Body of pancreas (tissue), 4 donors: ENCODE measurements around the gene SELENOF. TPM values are rescaled to one million over a fixed set of nuclear protein-coding genes. Genes with fewer than 3 reads are reported as not detected.
A peak's percentile ranks its signal among the peaks of the same experiment; 100 is the strongest.

ENCODE experiments used
- ATAC-seq: fragments of 150-250 bp; one replicate; pipeline ENCODE4 v1.9.1; 2016
- DNase-seq, 4 donors: peaks; one replicate each; pipeline ENCODE4 v3.0.0-alpha.2; 2019
- H3K27ac ChIP-seq, 4 donors: fragments of 200-600 bp; sonication (generic); 1 replicate in 3 of 4; 2 replicates in 1 of 4; pipeline versions ENCODE4 v1.5.1 to v1.6.1; 2016 to 2019; ENCODE audit warnings: mild to moderate bottlenecking in 1 of 4, mixed read lengths in 1 of 4, moderate library complexity in 1 of 4
- H3K27me3 ChIP-seq, 2 donors: fragments of 200-600 bp; sonication (generic); one replicate each; pipeline ENCODE4 v1.6.0; 2016; ENCODE audit warnings: mild to moderate bottlenecking in 1 of 2
- H3K36me3 ChIP-seq, 2 donors: fragments of 200-600 bp; sonication (generic); replicated peaks in 1 of 2; 2 replicates each; pipeline ENCODE4 v1.5.1; 2016; ENCODE audit warnings: low read depth in 2 of 2; ENCODE audit not compliant: insufficient read depth in 1 of 2
- H3K4me1 ChIP-seq: fragments of 200-600 bp; sonication (generic); one replicate; pipeline ENCODE4 v1.6.0; 2016
- H3K4me3 ChIP-seq, 2 donors: fragments of 200-600 bp; sonication (generic); 1 replicate in 1 of 2; 2 replicates in 1 of 2; pipeline ENCODE4 v1.5.1; 2016 to 2019
- H3K9me3 ChIP-seq, 3 donors: fragments of 200-600 bp; sonication (generic); 1 replicate in 2 of 3; 2 replicates in 1 of 3; pipeline ENCODE4 v1.5.1; 2016
- POLR2A ChIP-seq, 3 donors: fragments of 450-650 bp; IDR thresholded peaks; one replicate each; pipeline ENCODE4 v1.6.1; 2016; ENCODE audit warnings: antibody characterized with exemption in 3 of 3, mild to moderate bottlenecking in 2 of 3
- WGBS, 2 donors: methylation state at CpG; one replicate each; pipeline ENCODE4 v1.1.5; 2017; 5-methylcytosine and 5-hydroxymethylcytosine counted together
- intact Hi-C: fragments of 100-400 bp; cut with DNase I; formaldehyde crosslinking; loops from one replicate; pipeline ENCODE4 v1.15.1; 2023
- total RNA-seq, 2 donors: library from RNA; depleted of rRNA; stranded (reverse); fragments of >200 nt; gene quantifications; one replicate each; pipeline ENCODE4 v1.1.0, GENCODE V29; 2016
- TF ChIP-seq, protein P1 (sequence below), 7 experiments: fragments of 450-650 bp in 4 of 7; fragments of 200-600 bp in 3 of 7; sonication (generic) in 3 of 7; IDR thresholded peaks; one replicate each; pipeline ENCODE4 v1.5.1; 2016 to 2019; ENCODE audit warnings: antibody characterized with exemption in 7 of 7

Gene SELENOF
- total RNA-seq = 10 to 100 TPM; 67.6 to 70.0 TPM

DNA sequence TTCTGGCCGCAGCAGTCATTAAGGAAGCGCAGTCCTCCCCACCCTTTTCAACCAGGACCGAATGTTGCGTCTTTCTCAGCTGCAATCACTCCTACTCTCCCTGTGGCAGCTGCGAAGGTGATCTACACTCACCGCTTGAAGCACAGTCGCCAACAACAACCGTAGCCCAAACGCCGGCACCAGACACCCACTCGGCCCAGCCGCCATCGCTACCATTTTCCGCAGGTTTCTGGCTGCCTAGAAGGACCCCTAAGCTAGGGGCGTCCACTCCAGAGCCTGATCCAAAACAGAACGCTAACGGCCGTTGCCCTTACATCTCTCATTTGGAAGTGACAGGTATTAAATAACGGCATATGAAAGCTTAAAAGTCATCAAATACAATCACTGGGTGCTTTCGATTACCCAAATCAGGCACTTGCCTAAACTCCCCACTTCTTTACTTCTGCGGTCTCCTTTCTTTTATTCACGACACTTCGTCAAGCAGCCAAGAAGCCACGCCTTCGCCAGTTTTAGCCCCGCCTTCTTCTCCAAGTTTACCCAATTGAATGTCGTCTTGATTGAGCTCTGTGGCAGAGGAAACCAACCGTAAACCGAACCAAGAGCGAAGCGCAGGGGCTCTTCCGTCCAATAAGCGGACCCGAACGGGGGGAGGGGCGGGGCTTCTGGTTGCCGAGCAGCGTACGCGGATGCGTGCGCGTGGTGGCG lies at the start of gene SELENOF:
Gene SELENOF (minus strand): TSS at position 231 of the 705 bp plus-strand sequence. CDS start 15 bp downstream, at position 216.
- ATAC-seq (peak; percentile 95), DNase-seq (peak; percentile 99 to 100 (median 100))
- peak within 1 kb of the TSS; percentile 94 to 96 (median 96) for H3K27ac ChIP-seq
- WGBS, 2 donors = 0% methylated on average over 29 to 42 of the region's 44 CpGs
- peak within 1 kb of the TSS; percentile 91 to 97 for H3K4me3 ChIP-seq
- no peaks in the 10 kb centered on the region for H3K27me3 ChIP-seq
- TF ChIP-seq POLR2A (IDR thresholded peaks at IDR 0.05) = peak in 2 of 3 donors; percentile 52 to 64
- TF ChIP-seq, protein P1, sequence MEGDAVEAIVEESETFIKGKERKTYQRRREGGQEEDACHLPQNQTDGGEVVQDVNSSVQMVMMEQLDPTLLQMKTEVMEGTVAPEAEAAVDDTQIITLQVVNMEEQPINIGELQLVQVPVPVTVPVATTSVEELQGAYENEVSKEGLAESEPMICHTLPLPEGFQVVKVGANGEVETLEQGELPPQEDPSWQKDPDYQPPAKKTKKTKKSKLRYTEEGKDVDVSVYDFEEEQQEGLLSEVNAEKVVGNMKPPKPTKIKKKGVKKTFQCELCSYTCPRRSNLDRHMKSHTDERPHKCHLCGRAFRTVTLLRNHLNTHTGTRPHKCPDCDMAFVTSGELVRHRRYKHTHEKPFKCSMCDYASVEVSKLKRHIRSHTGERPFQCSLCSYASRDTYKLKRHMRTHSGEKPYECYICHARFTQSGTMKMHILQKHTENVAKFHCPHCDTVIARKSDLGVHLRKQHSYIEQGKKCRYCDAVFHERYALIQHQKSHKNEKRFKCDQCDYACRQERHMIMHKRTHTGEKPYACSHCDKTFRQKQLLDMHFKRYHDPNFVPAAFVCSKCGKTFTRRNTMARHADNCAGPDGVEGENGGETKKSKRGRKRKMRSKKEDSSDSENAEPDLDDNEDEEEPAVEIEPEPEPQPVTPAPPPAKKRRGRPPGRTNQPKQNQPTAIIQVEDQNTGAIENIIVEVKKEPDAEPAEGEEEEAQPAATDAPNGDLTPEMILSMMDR (IDR thresholded peaks at IDR 0.05) = peak in 1 of 7 experiments; percentile 14
- H3K36me3 ChIP-seq = no peaks in the 10 kb centered on the region
- H3K9me3 ChIP-seq = no peaks in the 10 kb centered on the region
- intact Hi-C loops = no loop called here
- H3K4me1 ChIP-seq = peaks cover 32% of the 10 kb centered on the region

- Histone ChIP-seq H3K4me3 (no peak overlapping the region), H3K9me3 (no peaks in the 10 kb centered on the region), H3K36me3 (no peaks in the 10 kb centered on the region), H3K4me1 (no peaks in the 10 kb centered on the region), H3K27me3 (no peaks in the 10 kb centered on the region), H3K27ac (no peak overlapping the region)
- DNase-seq = no peak
- TF ChIP-seq, protein P1 (IDR thresholded peaks at IDR 0.05) = no peak
- TF ChIP-seq POLR2A (IDR thresholded peaks at IDR 0.05) = no peak
- ATAC-seq = no peak
- intact Hi-C loops = no loop called here
Observed at GRCh38 chr1:86960548-86960947, 46.6 kb upstream of the SELENOF start.

DNA sequence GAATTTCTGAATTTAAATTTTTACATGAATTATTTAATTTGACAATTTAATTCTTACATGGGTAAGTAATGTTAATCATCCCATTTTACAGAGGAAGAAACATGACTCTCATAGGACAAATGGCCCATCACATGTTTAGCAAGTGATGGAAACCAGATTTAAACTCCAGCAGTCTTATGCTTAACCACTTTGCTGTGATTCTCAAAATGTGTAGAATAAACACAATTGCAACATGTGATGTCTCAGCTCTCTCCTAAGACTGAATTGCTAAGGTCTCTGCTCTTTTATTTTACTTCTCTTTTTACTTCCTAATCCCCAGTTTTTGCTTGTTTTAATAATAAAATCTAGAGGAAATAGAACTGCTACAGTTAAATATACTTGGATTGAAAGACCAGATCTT lies 43.3 kb upstream of the SELENOF start:
- no peak for ATAC-seq
- intact Hi-C loops = no loop called here

DNA sequence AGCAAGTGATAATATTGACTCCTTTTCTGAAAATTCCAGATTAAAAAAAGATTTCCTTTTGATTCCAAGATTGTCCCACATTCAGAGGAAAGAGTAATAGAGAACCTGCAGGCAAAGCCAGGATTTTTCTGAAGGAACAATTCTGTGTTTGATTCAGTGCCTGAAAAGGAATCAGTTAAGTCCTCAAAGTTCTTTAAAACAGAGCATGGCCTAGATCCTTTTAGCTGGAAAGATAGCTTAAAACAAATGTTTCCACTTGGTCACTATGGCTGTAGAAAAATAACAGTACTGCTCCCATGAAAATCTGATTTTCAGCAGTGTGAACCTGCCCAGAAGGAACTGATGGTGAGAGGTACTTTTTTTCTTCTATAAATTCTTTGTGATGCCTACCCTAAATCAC lies 42.3 kb upstream of the SELENOF start:
- DNase-seq (no peak), ATAC-seq (no peak)
- intact Hi-C loops = no loop called here
- Histone ChIP-seq H3K27ac (no peak overlapping the region), H3K4me1 (peaks cover 3% of the 10 kb centered on the region), H3K9me3 (no peaks in the 10 kb centered on the region), H3K36me3 (no peaks in the 10 kb centered on the region), H3K27me3 (no peaks in the 10 kb centered on the region), H3K4me3 (no peak overlapping the region)
- TF ChIP-seq, protein P1 (IDR thresholded peaks at IDR 0.05) = no peak
- no peak for TF ChIP-seq POLR2A (IDR thresholded peaks at IDR 0.05)

More for the DNA sequence above, 43.3 kb upstream of the SELENOF start:
- H3K4me1 ChIP-seq = peaks cover 3% of the 10 kb centered on the region
- DNase-seq = no peak
- no peaks in the 10 kb centered on the region for H3K27me3 ChIP-seq
- no peaks in the 10 kb centered on the region for H3K9me3 ChIP-seq
- no peak overlapping the region for H3K27ac ChIP-seq
- no peaks in the 10 kb centered on the region for H3K36me3 ChIP-seq
- H3K4me3 ChIP-seq = no peak overlapping the region
- TF ChIP-seq, protein P1 (IDR thresholded peaks at IDR 0.05) = no peak
- no peak for TF ChIP-seq POLR2A (IDR thresholded peaks at IDR 0.05)

DNA sequence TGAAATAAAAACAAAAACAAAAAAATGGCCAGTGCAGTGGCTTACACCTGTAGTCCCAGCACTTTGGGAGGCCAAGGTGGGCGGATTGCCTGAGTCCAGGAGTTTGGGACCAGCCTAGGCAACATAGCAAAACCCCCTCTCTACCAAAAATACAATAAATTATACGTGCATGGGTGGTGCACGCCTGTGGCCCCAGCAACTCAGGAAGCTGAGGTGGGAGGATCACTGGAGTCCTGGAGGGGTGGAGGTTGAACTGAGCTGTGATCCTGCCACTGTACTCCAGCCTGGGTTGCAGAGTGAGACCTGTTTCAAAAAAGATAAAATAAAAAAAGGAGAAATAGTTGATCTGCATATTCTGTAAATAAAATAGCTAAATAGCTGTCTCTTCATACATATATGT lies 41.8 kb upstream of the SELENOF start:
- DNase-seq = no peak
- TF ChIP-seq POLR2A (IDR thresholded peaks at IDR 0.05) = no peak
- TF ChIP-seq, protein P1 (IDR thresholded peaks at IDR 0.05) = no peak
- intact Hi-C loops = no loop called here
- no peak overlapping the region for H3K4me3 ChIP-seq
- no peaks in the 10 kb centered on the region for H3K9me3 ChIP-seq
- ATAC-seq = no peak
- peaks cover 3% of the 10 kb centered on the region for H3K4me1 ChIP-seq
- no peaks in the 10 kb centered on the region for H3K36me3 ChIP-seq
- H3K27ac ChIP-seq = no peak overlapping the region
- H3K27me3 ChIP-seq = no peaks in the 10 kb centered on the region
- 92 to 97% methylated on average over 3 of the region's 3 CpGs for WGBS, 2 donors
